NCI-H2081 treated with DMSO at 0.1 percent for 48 hours (cell line): ENCODE measurements around the gene COMT.
"Not testable (repeated sequence)": the region's sequence is repeated elsewhere in the genome, so short reads cannot be mapped to it uniquely, and the experiment has no call there.

Source experiments
- DNase-seq: peaks from one replicate; lab custom pipeline; 2025; lab: John Stamatoyannopoulos, UW

The COMT gene

DNA sequence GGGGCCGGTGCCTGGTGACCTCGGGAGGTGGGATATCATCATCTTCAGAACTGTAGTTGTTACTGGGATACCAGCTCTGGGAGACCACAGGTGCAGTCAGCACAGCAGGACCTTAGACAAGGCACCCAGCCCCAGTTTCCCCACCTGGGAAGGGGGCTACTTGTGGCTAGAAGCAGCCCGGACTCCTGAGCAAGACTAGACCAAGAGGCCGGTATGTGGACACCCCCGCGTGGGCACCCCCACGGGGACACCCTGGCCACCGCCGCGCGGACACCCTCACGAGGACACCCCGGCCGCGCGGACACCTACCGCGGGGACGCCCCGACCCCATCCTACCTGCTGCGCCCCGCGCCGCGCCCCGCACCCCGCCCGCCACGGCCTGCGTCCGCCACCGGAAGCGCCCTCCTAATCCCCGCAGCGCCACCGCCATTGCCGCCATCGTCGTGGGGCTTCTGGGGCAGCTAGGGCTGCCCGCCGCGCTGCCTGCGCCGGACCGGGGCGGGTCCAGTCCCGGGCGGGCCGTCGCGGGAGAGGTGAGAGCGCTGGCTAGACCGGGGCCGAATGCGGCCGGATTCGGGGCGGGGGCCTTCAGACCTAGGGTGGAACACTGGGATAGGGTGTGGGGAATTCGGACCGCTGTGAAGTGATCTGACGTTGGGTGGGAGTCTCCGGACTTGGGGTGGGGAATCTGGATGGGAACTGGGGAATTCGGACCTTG lies at the start of gene COMT, which contains the start of gene TXNRD2:
COMT (plus strand) TSS at position 408 of the 718 bp plus-strand sequence. CDS start 20,755 bp downstream, outside the sequence.
TXNRD2 (minus strand) TSS at position 454 of the 718 bp plus-strand sequence; CDS start at position 439, 15 bp downstream.
- DNase-seq = no peak

DNA sequence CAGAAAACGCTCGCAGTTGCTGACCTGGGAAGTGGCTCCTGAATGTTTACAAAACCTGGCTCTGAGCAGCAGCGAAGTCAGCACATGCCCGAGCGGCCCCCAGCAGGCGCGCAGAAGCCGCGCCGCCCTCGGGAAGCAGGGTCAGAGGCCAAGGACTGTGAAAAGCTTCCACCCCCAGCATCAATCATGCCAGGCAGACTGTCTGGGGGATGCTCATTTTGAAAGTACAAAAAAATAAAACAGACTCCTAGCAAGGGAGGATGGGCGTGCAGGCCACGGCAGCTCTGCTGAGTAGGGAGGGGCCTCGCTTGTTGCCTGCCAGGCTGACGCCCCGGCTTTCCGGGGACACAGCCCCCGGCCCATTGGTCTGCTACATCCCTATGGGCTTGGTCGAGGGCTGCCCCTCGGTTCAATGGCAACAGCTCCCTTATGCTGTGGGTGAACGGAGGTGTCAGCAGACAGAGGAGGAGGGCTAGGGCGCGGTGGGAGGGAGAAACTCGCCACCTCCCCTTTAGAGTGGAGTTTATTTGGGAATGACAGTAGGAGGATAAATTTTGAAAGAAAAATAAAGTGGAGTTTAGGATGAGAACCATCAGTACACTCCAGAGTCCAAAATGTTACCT lies 49.2 kb upstream of the COMT start:
- no peak for DNase-seq

DNA sequence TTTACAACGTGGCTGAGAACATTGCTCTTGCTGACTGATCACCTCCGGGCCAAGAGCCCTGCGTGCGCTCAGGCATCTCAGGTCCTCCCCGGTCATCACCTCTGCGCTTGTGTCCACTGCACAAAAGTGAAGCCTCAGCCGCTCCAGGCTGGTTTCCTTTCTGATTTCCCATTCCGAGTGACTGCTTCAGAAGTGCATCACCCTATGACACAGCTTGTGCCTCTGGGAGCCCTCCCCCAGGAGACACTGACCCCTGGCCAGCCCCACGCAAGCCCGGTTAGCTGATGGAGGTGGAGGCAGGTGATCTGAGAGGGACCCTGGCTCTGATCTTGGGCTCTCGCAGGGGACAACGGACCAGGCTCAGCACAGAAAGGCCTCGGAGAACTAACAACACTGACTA lies 48.6 kb upstream of the COMT start:
- no peak for DNase-seq

DNA sequence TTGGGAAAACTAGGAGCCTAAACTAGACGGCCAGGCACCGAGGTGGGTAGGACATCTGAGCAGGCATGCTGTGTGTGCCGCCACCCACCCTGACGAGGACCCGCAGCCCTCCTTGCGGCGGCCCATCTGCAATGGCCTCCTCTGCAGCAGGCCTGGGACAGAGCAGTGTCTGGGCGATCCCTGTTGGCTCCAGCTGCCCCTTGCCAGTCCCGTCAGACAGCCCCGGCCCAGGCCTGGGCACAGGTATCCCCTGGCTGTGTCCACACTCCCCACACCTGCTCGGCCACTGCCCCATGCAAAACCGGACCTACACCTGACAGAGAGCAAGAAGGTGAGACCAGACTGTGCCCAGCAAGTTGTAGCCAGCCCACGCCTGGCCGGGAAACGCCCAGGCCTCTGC lies 48.2 kb upstream of the COMT start:
- DNase-seq = no peak

DNA sequence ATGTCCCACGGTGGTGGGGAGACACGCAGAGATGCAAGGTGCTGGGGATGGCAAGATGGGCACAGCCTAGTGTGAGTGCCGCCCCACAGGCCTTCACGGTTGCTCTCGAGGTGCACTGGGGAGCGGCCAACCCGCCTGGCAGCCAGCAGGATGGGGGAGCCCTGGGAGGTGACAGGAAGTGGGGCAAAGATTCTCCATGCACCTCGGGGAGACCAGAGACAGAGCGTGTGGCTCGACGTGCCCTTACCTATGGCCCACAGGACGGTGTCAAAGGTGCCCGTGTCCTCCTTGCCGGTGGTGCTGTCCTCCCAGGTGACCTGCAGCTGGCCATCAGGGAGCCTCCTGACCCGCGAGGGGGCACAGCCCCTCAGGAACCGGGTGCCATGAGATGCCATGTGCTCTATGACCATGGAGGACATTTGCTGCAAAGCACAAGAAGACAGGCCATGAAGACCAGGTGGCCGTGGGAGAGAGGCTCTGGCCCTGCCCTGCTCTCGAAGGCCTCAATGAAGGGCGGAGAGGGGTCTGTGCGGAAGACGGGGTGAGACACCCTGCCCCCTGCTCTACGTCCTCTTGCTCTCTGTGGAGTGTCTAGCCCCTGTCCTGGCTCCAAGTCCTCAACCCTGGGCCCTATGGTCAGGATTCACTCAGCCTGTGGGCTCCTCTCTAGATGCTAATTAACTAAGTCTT lies 46.3 kb upstream of the COMT start:
- DNase-seq = no peak

DNA sequence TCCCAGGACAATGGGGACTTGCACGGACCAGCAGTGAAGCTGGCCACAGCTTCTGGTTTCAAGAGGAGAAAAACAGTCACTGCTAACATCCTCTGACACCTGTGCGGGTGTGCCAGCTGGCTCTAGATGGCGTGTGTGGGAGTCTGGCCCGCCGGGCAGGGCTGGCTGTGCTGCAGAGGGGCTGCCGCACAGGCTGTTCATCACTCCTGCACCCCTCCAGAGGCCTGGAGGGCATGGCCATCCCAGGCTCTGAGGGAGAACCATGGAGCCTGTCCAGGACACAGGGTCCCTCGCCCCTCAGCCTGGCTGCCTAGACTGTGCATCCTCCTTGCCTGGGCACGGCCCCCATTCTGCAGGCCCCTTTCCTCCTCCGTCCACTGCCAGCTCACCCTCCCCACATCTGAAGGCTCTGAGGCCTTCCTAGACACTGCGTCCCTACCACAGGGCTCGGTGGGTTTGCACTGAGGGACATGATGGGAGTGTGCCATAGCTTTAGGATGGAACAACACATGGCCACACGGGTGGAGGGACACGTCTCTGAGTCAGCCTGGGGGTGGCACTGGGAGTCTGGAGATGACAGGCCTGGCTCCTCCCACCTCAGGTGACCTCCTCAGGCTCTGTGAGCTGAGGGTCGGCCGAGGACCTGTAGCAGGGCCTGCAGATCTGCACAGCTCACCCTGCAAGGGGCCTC lies 44.8 kb upstream of the COMT start:
- DNase-seq = no peak

DNA sequence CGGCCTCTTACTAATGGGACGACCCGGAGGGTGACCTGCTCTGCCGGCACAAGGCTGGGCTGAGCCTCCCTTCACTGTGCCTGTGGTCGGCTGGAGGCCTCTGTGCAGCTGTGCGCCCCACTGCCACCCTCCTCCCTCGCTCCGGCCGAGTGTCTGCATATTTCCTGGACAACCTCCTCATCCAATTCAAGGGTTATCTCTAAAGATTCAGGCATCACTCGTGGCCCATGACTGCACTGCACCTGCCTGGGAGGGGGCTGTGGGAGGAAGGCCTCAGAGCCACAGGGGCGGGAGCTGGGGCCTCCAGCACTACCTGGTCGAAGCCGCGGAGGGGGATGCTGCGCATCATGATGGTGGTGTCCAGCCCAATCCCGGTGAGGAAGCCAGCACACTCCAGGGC lies 43.8 kb upstream of the COMT start:
- DNase-seq = no peak

DNA sequence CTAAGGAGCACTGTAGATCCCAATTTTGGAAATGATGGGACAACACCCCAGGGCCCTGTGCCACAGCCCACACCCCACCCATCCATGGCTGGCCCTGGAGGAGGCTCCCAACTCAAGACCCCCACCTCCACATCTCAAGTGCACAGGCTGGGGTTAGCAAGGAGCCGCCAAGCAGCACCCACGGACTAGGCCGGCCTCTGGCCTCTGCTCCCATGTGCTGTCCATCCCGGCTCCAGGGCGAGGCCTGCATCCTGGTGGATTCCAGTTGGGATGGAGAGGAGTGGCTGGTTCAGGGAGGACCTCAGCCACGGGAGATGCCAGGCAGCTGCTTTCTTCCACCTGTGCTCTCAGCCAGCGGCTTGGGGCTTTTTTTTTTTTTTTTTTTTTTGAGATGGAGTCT lies 43.4 kb upstream of the COMT start:
- DNase-seq = no peak

DNA sequence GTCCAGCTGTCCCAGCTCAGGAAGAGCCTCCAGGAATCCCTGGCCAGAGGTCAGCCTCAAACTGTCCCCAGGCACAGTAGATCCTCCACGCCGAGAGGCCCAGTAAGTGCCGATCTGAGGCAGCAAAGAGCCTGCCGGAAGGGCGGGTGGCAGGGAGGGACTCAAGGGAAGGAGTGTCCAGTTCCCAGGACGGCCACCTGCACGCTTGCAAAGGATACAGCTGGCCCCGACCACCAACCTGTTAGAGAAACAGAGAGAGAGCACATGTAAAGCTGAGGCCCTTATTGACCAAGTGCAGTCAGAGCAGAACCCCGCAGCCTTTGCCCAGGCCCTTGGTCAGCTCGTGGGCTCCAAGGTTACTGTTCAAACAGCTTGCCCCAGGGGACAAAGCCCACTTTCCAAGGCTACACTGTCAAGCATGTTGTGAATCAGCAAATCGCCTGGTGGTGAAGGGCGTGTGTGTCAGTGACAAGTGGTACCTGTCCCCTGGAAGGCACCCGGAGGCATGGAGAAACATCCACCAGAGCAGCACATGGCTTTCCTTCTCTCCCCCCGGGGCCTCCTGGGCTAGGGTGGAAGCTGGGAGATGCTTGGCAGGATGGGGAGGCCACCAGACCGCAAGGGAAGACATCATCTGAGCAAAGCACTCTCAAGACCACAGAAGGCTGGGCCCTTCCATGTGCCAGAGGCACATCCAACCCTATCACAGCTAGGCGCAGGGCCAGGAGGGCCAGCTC lies 42.6 kb upstream of the COMT start:
- DNase-seq = no peak

DNA sequence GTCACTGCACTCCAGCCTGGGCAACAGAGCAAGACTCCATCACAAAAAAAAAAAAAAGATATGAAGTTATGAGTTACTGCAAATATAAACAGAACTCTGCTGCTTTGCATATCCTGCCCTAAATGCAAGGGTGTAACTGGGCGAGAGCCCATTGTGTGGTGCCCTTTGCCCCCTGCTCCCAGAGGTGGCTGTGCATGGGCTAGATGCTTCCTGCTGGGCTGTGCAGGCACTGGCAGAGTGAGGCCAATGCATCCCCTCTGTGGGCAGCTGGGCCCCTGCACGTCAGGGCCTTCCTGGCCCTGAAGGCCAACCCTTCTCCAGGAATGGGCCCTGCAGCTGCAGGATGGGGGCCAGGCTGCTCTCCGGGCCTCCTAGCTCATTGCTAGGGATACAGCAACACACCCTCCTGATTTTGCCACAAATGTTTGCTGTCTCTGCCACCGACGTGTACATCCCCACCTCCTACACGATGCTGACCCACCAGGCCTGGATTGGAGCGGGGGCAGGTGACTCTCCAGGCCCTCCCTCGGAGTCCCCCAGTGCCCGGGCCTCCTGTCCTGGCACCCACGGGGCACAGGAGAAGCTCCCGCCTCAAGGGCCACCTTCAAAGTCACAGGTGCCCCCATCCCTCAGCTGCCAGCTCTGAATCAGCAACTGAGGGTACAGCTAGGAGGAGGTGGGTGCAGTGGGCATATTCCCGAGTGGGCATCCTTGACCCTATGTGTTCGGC lies 40.7 kb upstream of the COMT start:
- DNase-seq = no peak

DNA sequence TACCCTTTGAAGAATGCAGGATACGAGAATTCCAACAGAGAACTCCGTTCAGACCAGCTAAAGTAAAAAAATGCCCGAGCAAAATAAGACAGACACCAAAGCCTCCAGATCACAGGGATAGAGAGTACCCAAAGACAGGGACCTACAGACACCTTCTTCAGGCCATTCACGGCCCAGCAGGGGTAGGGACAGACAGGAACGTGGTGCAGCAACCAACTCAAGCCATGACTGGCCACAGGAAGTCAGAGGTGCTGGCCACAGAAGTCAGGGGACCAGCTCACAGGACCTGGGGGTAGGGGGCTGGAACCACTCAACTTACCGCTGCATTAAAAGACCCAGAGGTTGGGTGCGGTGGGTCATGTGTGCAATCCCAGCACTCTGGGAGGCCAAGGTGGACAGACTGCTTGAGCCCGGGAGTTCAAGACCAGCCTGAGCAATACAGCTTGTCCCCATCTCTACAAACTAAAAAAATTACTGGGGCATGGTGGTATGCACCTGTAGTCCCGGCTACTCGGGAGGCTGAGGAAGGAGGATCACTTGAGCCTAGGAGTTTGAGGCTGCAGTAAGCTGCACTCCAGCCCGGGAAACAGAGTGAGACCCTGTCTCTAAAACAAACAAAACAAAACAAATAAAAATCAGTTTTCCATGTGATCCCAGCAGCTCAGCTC lies 39.9 kb upstream of the COMT start:
- no peak for DNase-seq

DNA sequence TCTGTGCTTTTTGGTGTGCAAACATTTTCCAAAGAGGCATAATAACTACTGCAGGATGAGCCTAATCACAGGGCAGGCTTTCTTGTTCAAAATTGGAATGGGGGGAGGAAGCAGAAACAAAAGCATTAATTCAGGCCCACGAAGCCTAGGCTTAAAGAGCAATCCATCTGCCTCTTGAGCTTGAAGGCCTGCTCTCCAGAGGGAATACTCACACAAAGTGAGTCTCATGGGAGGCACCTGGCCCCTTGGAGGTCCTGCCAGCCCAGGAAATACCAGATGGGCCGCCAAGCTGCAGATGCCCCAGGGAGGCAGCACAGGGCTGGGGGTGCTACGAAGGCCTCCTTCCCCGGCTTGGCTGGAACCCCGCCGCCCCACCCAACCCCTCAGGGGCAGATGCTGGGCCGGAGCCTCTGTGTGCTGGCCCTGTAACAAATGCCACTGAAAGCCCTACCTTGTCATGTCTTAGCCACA lies 39.3 kb upstream of the COMT start:
- peak; percentile 40 for DNase-seq

DNA sequence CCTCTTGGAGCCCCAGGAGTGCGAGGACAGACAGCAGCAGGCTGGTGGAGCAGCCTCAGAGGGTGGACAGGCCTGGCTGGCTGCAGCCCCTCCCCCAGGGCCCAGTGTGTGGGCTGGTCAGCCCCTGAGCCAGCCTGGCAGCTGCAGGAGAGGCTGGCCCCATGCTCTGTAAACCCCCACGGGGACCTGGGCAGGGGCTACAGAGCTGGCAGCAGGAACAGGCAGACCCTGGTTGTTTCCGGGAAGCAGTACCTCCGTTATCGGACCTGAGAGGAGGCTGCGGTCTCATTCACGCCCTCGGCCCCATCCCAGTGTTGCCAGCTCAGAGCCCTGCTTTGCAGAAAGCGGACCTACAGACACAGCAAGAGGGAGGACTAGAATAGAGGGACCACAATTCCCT lies 38.5 kb upstream of the COMT start:
- DNase-seq = no peak

DNA sequence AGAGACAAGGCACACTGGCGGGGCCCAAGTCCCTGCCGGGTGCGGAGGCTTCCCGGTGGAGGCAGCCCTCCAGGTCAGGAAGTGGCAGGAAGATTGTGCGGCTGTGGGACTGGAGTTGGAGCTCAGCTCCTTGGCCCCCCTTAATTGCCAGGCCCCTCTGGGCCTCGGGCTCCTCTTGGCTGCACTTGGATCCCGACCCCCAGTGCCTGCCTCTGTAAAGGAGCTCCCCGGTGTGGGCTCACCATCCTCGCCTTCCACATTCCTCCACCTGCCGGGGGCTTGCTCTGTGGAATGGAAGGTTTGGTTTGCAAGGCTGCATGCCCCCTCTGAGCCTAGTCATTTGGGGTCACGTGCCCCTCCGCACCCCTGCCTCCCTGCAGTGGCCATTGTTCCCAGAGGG lies 38.1 kb upstream of the COMT start:
- DNase-seq = no peak

DNA sequence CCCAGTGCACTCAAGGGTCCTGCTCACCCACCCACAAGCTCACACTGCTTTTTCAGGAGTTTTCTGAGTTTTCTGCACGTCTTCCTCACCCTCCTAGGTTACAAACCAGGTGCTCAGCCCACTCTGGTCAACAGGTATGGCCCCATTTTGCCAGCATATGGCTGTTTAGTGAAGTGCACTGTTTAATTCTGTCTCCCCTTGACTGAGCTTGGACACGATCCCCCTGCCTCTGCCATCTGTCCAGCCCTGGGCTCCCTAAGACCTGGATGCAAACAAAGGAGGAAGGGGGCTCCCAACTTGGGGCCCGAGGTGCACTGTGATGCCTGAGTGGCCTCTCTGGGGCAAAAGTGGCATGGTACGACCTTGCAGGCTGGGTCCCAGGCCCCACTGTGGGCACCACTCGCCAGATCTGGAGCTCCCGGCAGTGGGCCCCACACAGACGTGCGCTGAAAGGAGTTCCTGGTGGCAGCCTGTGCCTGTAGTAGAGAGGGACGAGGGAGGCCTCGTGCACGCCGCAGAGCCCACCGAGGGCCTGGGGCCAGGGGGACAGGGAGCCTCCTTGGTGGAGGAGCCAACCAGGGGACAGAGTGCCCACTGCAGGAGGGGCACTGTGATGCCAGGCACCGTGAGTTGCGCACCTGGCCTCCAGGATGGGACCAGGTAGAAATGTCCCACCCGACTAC lies 37.3 kb upstream of the COMT start:
- DNase-seq = no peak

DNA sequence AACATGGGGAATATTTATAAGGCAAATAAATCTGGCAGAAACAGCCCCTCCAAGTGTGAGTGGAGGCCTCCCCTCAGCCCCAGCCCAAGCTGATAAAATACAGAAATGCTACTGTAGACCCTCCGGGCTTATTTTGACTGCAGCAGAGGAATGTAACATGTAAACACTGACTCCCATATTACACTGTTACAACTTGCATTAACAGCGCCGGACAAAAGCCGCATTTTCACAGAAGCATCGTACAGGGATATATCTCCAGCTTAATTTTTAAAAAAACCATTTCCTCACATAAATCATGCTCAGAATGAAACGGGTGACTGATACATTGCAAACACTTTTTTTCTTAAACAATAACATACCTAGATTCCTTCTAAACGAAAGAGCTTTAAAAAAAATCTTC lies 36.6 kb upstream of the COMT start:
- no peak for DNase-seq

DNA sequence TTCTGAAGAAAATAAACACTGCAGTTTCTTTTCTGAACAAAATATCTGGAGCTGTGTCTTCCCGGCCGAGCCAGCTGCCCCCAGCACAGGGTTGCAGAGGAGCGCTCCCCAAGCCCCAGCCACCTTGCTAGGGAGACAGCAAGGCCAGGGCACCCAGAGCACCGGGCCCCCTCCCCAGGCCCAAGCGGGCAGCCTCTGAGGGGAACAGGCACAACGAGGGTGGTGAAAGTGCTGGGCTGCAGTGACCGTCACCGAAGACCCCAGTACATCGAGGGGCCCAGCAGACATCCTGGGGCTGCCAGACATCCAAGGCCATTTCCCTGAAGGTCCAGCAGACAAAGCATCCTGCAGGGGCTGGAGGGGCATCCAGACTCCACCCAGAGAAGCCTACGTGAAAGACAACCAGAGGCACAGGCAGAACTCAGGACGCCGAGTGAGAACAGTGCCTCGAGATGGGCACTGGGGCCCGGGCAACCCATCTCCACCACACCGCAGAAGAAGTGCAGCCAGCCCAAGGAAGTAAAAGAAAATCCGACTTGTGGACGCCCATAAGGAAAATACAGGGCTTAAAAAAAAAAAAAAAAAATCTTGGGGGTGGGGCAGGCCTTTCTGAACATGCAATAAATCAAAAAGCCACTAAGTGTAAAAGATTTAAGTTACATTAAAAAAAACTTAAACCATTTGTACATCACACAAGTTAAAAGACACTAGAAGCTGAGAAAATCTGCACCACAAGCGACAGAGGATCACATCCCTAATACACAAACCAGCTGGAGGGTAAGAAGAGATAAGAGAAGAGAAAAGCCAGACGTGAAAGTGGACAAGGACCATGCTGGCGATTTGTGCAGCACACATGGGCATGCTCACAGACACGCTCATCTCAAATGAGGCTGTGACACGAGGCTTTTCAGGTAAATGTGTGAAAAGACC lies 36.0 kb upstream of the COMT start:
- DNase-seq = no peak

DNA sequence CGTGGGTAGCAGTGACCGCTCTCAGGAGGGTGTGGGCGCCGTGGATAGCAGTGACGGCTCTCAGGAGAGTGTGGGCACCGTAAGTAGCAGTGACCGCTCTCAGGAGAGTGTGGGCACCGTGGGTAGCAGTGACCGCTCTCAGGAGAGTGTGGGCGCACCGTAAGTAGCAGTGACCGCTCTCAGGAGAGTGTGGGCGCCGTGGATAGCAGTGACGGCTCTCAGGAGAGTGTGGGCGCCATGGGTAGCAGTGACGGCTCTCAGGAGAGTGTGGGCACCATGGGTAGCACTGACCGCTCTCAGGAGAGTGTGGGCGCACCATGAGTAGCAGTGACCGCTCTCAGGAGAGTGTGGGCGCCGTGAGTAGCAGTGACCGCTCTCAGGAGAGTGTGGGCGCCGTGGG lies 34.7 kb upstream of the COMT start:
- not testable (repeated sequence) for DNase-seq

DNA sequence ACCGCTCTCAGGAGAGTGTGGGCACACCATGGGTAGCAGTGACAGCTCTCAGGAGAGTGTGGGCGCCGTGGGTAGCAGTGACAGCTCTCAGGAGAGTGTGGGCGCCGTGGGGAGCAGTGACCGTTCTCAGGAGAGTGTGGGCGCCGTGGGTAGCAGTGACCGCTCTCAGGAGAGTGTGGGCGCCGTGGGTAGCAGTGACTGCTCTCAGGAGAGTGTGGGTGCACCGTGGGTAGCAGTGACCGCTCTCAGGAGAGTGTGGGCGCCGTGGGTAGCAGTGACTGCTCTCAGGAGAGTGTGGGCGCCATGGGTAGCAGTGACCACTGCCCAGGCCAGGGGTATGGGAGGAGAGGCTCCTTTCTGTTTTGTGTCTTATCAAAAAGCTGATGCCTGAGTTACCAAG lies 33.7 kb upstream of the COMT start:
- DNase-seq = not testable (repeated sequence)
